ENCODE results near the gene ALDH3B1. TPM values are rescaled to one million over a fixed set of nuclear protein-coding genes. Genes with fewer than 3 reads are reported as not detected.

Gene ALDH3B1
- total RNA-seq, 1 donor from 2014 or later, result 25.4 TPM

- no peak for DNase-seq (ENCODE audit: low spot score)
These were observed 3.6 kb downstream of the ALDH3B1 start for GRCh38 chr11:68013611-68014156.

DNA sequence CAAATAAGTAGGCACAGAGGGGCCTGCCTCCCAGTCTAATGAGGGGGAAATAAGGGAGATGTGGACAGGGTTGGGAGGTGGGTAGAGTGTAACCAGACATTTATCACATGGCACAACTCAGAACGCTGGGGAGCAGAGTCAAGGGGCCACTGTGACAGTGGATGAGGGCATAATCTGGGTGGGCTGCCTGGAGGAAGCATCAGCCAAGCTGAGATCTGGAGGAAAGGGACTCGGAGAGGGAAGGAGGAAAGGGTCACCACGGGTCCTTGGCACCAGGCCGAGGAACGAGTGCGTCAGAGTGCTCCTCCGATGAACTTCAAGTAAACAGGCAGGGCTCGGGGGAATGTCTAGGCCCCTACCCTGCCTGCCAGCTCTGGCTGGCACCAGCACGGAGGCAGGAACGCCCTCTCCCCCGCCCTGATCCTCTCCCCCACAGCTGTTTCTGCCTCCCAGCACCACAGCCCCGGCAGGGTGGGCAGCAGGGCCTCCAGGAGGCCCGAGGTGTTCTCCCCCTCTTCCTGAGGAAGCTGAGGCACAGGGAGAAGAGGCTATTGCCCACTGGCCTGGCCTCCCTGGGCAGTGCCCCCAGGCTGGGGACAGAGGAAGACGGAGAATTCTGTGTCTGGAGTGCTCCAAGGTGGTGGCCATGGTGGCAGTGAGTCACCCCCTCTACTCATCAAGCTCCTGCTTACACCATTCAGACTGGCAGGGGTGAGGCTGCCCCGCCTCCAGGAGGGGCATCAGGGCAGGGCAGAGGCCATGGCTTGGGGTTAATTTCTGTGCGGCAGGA is 4.2 kb downstream of the ALDH3B1 start:
- peak; percentile 87 for DNase-seq (ENCODE audit: low spot score)

- no peak for DNase-seq (ENCODE audit: low spot score)
These were observed 4.9 kb downstream of the ALDH3B1 start for GRCh38 chr11:68014947-68015447.

GRCh38 chr11:68015467-68015866 is 5.3 kb downstream of the ALDH3B1 start:
- DNase-seq (ENCODE audit: low spot score), result no peak

GRCh38 chr11:68016161-68016903 is 6.2 kb downstream of the ALDH3B1 start:
- DNase-seq (ENCODE audit: low spot score), result no peak

DNA sequence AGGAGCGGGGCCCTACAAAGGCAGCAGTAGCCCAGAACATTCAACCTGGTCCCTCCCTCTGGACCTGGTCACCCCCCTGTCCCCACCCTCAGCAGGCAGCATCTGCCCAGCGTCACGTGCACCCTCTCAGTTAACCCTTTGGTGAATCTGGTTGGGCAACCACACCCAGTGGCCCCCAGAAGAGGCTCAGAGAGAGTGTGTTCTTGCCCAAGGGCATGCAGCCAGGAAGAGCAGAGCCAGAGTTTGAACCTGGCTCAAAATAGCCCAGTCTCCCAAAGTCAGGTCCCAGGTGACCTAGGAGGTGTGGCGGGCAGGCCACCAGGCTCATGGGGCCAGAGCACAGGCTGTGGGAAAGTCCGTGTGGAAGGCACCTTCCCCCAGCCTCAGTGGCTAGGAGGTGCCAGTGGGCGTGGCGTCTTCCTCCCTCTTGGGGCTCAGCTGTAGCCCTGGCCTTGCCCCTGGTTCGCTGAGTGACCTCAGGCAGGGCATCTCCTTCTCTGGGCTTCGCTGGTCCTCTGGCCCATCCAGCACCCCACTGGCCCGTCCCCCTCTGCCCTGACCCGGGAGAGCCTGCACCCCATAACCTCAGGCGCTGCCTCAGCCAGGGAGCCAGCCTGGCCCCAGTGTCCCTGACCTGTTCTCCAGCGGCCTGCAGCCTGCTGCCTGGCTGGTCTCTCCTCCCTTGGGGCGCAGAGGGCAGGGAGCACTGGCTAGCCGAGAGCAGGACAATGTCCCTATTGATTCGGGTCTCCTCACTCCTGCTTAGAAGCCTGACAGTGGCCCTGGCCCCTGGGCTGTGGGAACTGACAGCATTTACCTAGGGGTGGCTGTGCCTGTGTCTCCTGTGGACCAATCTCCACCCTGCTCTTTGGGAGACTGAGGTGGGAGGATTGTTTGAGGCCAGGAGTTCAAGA is 7.0 kb downstream of the ALDH3B1 start:
- DNase-seq (ENCODE audit: low spot score), result no peak

DNA sequence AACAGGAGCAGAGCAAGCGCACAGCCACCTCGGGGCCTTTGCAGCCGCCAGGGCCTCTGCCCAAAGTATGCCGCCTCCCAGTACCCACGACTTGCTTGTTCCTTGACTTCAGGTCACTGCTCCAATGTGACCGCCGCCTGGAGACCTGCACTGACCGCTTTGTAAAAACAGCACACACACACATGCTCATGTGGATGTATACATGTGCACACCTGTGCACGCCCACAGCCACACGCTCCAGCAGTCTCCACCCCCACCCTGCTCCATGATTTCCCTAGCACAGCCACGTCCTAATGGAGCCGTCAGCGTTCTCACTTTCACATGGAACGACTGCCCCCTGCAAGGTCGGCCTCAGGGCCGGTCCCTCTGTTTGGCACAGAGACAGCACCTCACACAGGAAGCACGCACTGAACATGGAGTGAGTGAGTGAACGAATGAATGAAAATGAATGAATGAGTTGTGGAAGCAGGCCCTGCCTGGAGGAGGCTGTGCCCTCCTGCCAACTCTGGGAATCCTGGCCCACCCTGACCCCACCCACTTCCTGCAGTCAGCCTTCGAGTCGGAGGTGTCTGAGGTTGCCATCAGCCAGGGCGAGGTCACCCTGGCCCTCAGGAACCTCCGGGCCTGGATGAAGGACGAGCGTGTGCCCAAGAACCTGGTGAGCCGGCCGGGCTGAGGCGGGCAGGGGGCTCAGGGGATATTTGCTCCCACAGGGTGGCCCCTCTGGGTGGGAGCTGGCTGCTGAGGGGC is 8.0 kb downstream of the ALDH3B1 start:
- no peak for DNase-seq (ENCODE audit: low spot score)

- no peak for DNase-seq (ENCODE audit: low spot score)
These were observed 8.6 kb downstream of the ALDH3B1 start for GRCh38 chr11:68018730-68019190.

DNA sequence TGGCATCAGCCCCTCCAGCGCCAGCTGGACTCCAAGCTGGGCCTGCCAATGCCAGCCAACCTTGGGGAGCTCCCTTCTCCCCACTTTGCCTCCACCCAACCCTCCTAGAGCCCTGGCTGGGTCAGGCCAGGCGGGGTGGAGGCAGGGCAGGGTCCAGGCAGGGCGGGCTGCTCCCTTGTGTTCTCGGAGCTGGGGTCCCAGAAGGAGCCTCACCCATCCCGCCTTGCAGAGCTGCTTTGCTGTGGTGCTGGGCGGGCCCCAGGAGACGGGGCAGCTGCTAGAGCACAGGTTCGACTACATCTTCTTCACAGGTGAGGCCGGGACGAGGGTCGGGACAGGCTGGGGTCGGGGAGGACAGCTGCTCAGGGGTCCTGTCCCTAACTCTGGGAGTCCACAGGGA is 9.4 kb downstream of the ALDH3B1 start:
- DNase-seq (ENCODE audit: low spot score), result no peak

GRCh38 chr11:68020575-68020974 is 10.4 kb downstream of the ALDH3B1 start:
- no peak for DNase-seq (ENCODE audit: low spot score)

DNA sequence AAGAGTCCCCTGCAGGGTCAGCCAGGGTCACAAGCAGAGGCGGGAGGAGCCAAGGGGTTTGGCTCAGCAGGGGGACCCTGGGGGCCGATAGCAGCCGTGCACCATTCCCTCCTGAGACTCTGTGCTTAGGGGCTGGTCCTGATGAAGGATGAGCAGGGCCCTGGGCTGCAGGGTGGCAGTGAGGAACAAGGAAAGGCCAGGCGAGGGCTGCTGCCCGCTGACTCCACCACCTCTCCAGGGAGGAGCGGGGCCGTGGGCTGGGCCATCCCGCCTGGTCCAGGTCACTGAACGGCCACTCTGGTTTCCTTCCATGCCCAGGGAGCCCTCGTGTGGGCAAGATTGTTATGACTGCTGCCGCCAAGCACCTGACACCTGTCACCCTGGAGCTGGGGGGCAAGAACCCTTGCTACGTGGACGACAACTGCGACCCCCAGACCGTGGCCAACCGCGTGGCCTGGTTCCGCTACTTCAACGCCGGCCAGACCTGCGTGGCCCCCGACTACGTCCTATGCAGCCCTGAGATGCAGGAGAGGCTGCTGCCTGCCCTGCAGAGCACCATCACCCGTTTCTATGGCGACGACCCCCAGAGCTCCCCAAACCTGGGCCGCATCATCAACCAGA is 11.2 kb downstream of the ALDH3B1 start:
- DNase-seq (ENCODE audit: low spot score), result no peak

- DNase-seq (ENCODE audit: low spot score), result no peak
These were observed 12.4 kb downstream of the ALDH3B1 start for GRCh38 chr11:68022531-68022930.

DNA sequence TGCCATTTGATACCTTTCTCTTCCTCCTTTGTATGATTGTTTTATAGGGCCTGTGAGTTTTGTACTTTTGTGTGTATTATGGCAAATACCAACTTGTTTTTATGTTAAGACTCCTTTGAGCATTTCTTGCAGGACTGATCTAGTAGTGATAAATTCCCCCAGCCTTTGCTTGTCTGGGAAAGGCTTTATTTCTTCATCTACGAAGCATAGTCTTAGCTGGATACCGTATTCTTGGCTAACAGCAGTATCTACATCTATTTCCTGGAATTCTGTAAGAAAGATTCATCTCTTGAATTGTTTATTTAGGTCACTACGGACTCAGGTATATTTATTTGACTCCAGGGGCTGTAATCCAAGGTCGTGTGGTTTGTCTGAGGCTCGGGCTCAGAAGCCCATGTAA is 14.4 kb downstream of the ALDH3B1 start:
- DNase-seq (ENCODE audit: low spot score), result no peak

GRCh38 chr11:68025047-68025446 is 14.9 kb downstream of the ALDH3B1 start:
- no peak for DNase-seq (ENCODE audit: low spot score)

- DNase-seq (ENCODE audit: low spot score), result no peak
These were observed 16.4 kb downstream of the ALDH3B1 start for GRCh38 chr11:68026391-68027105.

DNA sequence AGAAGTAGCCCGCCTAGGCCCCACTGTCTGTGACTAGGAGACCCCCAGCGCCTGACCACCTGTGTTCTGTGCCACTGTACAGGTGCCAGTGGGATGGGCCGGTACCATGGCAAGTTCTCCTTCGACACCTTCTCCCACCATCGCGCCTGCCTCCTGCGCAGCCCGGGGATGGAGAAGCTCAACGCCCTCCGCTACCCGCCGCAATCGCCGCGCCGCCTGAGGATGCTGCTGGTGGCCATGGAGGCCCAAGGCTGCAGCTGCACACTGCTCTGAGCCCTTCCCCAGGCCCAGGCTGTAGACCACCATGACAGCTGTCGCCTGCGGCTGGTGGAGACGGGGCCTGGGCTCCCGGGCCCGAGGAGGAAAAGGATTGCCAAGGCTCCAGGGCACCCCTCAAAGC is 17.5 kb downstream of the ALDH3B1 start:
- DNase-seq (ENCODE audit: low spot score), result no peak

- DNase-seq (ENCODE audit: low spot score), result no peak
These were observed 18.8 kb downstream of the ALDH3B1 start for GRCh38 chr11:68028802-68029545.

GRCh38 chr11:68030318-68031143 is 20.4 kb downstream of the ALDH3B1 start, which contains the start of gene NDUFS8:
Gene NDUFS8 (plus strand): TSS chr11:68030681. CDS start chr11:68032152, 1,471 bp downstream.
- DNase-seq (ENCODE audit: low spot score), result peak; percentile 98
